Kidney epithelial cell (primary cell): ENCODE measurements around the gene DAAM2. TPM values are rescaled to one million over a fixed set of nuclear protein-coding genes. Genes with fewer than 3 reads are reported as not detected.

ENCODE experiments used
- DNase-seq: peaks from one replicate; pipeline ENCODE4 v3.0.0-alpha.2; 2010; ENCODE audit warnings: low read depth
- H3K27me3 ChIP-seq: 2 replicates; pipeline ENCODE4 v1.6.0; 2011; ENCODE audit warnings: low read length; ENCODE audit not compliant: control insufficient read depth, insufficient read depth
- H3K36me3 ChIP-seq: 2 replicates; pipeline ENCODE4 v1.5.1; 2011; ENCODE audit warnings: low read length; ENCODE audit not compliant: control insufficient read depth, insufficient read depth
- H3K4me3 ChIP-seq: 2 replicates; pipeline ENCODE4 v1.5.1; 2011; ENCODE audit warnings: low read depth, mild to moderate bottlenecking, control low read depth, low read length
- CTCF ChIP-seq: IDR thresholded peaks from 2 replicates; pipeline ENCODE4 v1.5.1; 2011; ENCODE audit warnings: mild to moderate bottlenecking, moderate library complexity, low read length, control low read depth, inconsistent platforms; ENCODE audit not compliant: insufficient read depth, poor library complexity, severe bottlenecking
- total RNA-seq: library from RNA; depleted of rRNA; stranded (reverse); fragments of >200 nt; gene quantifications from 2 replicates; pipeline ENCODE4 v1.2.3, GENCODE V29; 2015

DAAM2 gene
- total RNA-seq, 1 donor from 2014 or later: 1.3 TPM

- Histone ChIP-seq H3K36me3 (no peaks in the 10 kb centered on the region), H3K4me3 (no peak overlapping the region), H3K27me3 (peaks cover 2% of the 10 kb centered on the region)
- TF ChIP-seq CTCF: no peak
- DNase-seq: no peak
Measured at GRCh38 chr6:39941820-39942219, 149.6 kb downstream of the DAAM2 start.

- peaks cover 5% of the 10 kb centered on the region for H3K27me3 ChIP-seq
- DNase-seq: no peak
- TF ChIP-seq CTCF: no peak
- no peak overlapping the region for H3K4me3 ChIP-seq
- H3K36me3 ChIP-seq: no peaks in the 10 kb centered on the region
Measured at GRCh38 chr6:39942903-39943580, 150.9 kb downstream of the DAAM2 start.

GRCh38 chr6:39945626-39946025 is 153.4 kb downstream of the DAAM2 start:
- Histone ChIP-seq H3K36me3 (no peaks in the 10 kb centered on the region), H3K4me3 (no peak overlapping the region), H3K27me3 (peaks cover 5% of the 10 kb centered on the region)
- TF ChIP-seq CTCF: no peak
- no peak for DNase-seq

- no peak overlapping the region for H3K4me3 ChIP-seq
- H3K36me3 ChIP-seq: no peaks in the 10 kb centered on the region
- no peak for TF ChIP-seq CTCF
- H3K27me3 ChIP-seq: peaks cover 5% of the 10 kb centered on the region
- DNase-seq: no peak
Measured at GRCh38 chr6:39947611-39948068, 155.5 kb downstream of the DAAM2 start.

GRCh38 chr6:39948199-39948791 is 156.1 kb downstream of the DAAM2 start:
- peaks cover 5% of the 10 kb centered on the region for H3K27me3 ChIP-seq
- TF ChIP-seq CTCF: no peak
- H3K4me3 ChIP-seq: no peak overlapping the region
- DNase-seq: no peak
- no peaks in the 10 kb centered on the region for H3K36me3 ChIP-seq
